Skeletal muscle satellite cell (primary cell): ENCODE data around the gene BCR.

Experiments
- H3K27me3 ChIP-seq: 2 replicates; pipeline ENCODE4 v1.7.0; 2013; ENCODE audit warnings: low read length; ENCODE audit not compliant: control insufficient read depth, insufficient read depth
- H3K36me3 ChIP-seq: 2 replicates; pipeline ENCODE4 v1.7.0; 2013; ENCODE audit warnings: mild to moderate bottlenecking, control low read depth, low read length; ENCODE audit not compliant: insufficient read depth
- H3K4me1 ChIP-seq: 2 replicates; pipeline ENCODE4 v1.7.0; 2013; ENCODE audit warnings: low read length; ENCODE audit not compliant: control insufficient read depth, insufficient read depth
- H3K4me2 ChIP-seq: 2 replicates; pipeline ENCODE4 v1.7.0; 2013; ENCODE audit warnings: mild to moderate bottlenecking, low read length
- H3K4me3 ChIP-seq: 2 replicates; pipeline ENCODE4 v1.7.0; 2013; ENCODE audit warnings: low read length
- H3K9ac ChIP-seq: 2 replicates; pipeline ENCODE4 v1.7.0; 2013; ENCODE audit warnings: mild to moderate bottlenecking, low read depth, low read length, moderate library complexity
- H3K9me3 ChIP-seq: replicated peaks from 2 replicates; pipeline ENCODE4 v1.7.0; 2013; ENCODE audit warnings: mild to moderate bottlenecking, control low read depth, low read length

BCR gene

GRCh38 chr22:23143119-23143518, 37.2 kb upstream of the BCR start:
- Histone ChIP-seq H3K27me3 (peaks cover under 1% of the 10 kb centered on the region), H3K4me1 (peaks cover 28% of the 10 kb centered on the region), H3K4me2 (no peak overlapping the region), H3K36me3 (no peaks in the 10 kb centered on the region), H3K9me3 (no peaks in the 10 kb centered on the region), H3K9ac (no peak overlapping the region), H3K4me3 (no peak overlapping the region)

- H3K4me2 ChIP-seq: peak overlapping the region; percentile 78
- peak overlapping the region; percentile 63 for H3K4me3 ChIP-seq
- H3K9me3 ChIP-seq: no peaks in the 10 kb centered on the region
- peaks cover 27% of the 10 kb centered on the region for H3K4me1 ChIP-seq
- peaks cover 3% of the 10 kb centered on the region for H3K27me3 ChIP-seq
- H3K9ac ChIP-seq: peak overlapping the region; percentile 10
- H3K36me3 ChIP-seq: no peaks in the 10 kb centered on the region
Measured at GRCh38 chr22:23144432-23144831, 35.9 kb upstream of the BCR start.

DNA sequence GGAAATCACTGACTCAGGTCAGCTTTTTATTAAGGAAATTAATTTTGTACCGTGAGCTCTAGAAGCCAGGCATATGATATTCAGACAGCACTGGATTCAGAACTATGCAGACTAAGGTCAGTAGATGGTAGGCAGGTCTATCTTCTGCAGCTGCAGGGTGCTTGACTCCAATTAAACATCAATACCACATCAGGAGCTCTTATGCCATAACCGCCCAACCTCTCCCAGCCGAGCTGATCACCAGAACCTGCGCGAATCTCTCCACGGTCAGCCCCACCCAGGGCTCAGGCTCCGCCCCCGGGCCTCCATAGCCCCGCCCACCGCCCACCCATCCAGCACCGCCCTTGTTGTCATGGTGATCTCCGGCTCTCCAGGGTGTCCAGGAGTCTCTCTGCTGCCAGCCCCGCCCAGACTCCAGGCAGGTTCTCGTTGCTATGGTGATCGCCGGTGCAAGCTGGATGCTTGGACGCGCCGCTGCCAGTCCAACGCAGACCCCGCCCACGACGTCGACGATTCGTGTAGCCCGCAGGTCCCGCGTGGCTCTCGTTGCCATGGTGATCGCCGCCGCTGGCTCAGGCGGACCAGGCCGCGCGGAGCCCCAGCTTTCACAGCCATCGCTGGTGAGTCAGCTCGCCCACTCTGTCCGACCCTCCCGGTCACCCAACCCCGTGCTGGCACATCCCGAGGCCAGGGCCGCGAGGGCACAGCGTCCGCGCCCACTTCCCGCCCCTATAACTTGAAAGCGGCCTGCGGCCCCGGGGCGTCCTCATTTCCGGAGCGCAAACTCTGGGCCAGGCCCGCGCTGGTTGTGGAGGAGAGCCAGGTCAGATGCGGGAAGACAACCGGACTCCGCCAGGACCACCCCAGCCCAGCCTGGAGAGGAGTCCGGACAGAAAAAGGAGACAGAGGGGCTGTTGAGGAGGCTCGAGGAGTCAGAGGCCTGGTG, 35.1 kb upstream of the BCR start, which contains the start of gene RAB36:
TSS of gene RAB36 (plus strand) at position 546 of the 946 bp plus-strand sequence. CDS start 1,140 bp downstream, outside the sequence.
- Histone ChIP-seq H3K36me3 (no peaks in the 10 kb centered on the region), H3K4me2 (peak within 1 kb of the TSS; percentile 78), H3K9ac (peak within 1 kb of the TSS; percentile 71), H3K4me3 (peak within 1 kb of the TSS; percentile 63), H3K27me3 (peaks cover 3% of the 10 kb centered on the region), H3K4me1 (peaks cover 27% of the 10 kb centered on the region), H3K9me3 (no peaks in the 10 kb centered on the region)

DNA sequence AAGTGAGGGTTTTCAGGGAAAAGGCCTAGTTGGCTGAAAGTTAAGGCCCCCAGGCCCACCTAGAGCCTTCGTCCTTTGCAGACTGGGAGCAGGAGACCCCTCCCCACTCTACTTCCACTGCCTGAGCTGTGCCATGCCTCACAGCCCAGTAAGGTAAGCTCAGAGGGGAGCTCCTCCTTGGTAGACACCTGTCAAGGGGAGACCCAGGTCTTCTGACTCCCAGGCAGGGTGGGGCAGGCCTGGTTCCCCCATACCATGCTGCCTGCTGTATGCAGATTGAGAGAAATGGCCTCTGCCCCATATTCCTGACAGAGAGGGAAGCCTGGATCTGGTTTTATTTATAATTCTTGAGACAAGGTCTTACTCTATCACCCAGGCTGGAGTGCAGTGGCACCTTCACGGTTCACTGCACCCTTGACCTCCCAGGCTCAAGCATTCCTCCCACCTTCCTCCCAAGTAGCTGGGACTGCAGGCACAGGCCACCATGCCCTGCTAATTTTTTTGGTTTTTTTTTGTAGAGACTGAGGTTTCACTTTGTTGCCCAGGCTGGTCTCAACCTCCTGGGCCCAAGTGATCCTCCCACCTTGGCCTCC, 34.3 kb upstream of the BCR start:
- no peaks in the 10 kb centered on the region for H3K9me3 ChIP-seq
- H3K27me3 ChIP-seq: peaks cover 3% of the 10 kb centered on the region
- peak overlapping the region; percentile 63 for H3K4me3 ChIP-seq
- H3K4me2 ChIP-seq: peak overlapping the region; percentile 78
- peak overlapping the region; percentile 71 for H3K9ac ChIP-seq
- H3K4me1 ChIP-seq: peaks cover 27% of the 10 kb centered on the region
- no peaks in the 10 kb centered on the region for H3K36me3 ChIP-seq

GRCh38 chr22:23146478-23147205, 33.7 kb upstream of the BCR start:
- Histone ChIP-seq H3K4me3 (no peak overlapping the region), H3K36me3 (no peaks in the 10 kb centered on the region), H3K27me3 (peaks cover 3% of the 10 kb centered on the region)

DNA sequence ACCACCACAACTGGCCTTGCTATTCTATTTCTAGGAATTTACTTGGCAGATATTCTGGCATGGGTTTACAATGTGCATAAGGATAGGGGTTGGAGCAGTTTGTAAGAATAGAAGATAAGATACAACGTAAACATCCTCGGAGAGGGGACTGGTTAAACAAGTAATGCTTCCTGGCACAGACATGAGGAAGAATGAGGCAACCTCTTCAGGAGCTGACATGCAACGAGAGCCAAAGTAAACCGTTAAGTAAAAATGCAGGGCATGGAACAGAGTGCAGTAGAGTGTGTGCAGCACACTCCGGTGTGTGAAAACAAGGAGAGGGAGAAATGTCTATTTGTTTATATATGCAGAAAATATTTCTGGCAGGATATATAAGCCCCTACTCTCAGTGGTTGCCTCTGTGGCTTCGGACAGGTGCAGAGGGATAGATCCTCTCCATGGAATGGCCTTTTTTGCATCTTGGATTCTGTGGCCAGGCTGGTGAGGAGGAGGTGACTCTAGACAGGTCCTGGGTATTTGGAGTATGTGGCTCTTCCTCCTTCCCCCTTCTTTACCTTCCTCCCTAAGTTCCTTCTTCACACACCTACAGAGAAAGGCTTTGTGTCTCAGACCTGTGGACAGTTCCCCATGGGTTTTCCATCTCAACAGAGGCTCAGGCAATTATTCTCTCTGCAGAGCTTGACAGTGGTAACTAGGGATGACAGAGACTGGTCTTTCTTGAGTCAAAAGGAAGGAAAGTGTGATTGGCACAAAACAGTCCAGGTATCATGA, 32.5 kb upstream of the BCR start:
- peak overlapping the region; percentile 45 for H3K4me2 ChIP-seq
- H3K9ac ChIP-seq: no peak overlapping the region
- peaks cover 30% of the 10 kb centered on the region for H3K4me1 ChIP-seq
- H3K36me3 ChIP-seq: no peaks in the 10 kb centered on the region
- H3K4me3 ChIP-seq: no peak overlapping the region
- peaks cover 3% of the 10 kb centered on the region for H3K27me3 ChIP-seq
- H3K9me3 ChIP-seq: no peaks in the 10 kb centered on the region

More at GRCh38 chr22:23146478-23147205, 33.7 kb upstream of the BCR start:
- H3K4me1 ChIP-seq: peaks cover 27% of the 10 kb centered on the region
- no peaks in the 10 kb centered on the region for H3K9me3 ChIP-seq
- H3K9ac ChIP-seq: no peak overlapping the region
- no peak overlapping the region for H3K4me2 ChIP-seq

DNA sequence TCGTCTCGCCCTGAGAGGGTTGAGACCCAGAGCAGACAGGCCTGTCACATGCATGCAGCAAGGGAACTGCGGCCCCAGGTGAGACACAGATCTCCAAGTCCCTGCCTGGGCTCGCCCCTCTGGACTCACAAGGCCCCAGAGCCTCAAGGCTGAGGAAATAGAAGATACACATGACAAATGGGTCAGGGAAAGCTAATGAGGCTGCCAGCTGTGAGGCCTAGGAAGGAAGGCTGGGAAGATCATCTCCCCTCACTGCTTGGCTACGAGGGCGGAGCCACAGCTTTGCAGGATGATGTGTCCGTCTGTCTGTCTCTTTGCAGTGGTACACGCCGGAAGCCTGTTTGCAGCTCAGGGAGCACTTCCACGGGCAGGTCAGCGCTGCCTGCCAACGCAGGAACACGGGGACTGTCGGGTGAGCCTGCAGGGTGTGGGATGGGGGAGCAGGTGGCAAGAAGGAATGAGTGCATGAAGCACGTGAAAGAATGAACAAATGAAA, 30.5 kb upstream of the BCR start:
- H3K4me1 ChIP-seq: peaks cover 28% of the 10 kb centered on the region
- peaks cover 3% of the 10 kb centered on the region for H3K27me3 ChIP-seq
- no peak overlapping the region for H3K4me2 ChIP-seq
- no peak overlapping the region for H3K4me3 ChIP-seq
- H3K9ac ChIP-seq: no peak overlapping the region
- H3K36me3 ChIP-seq: no peaks in the 10 kb centered on the region
- no peaks in the 10 kb centered on the region for H3K9me3 ChIP-seq

DNA sequence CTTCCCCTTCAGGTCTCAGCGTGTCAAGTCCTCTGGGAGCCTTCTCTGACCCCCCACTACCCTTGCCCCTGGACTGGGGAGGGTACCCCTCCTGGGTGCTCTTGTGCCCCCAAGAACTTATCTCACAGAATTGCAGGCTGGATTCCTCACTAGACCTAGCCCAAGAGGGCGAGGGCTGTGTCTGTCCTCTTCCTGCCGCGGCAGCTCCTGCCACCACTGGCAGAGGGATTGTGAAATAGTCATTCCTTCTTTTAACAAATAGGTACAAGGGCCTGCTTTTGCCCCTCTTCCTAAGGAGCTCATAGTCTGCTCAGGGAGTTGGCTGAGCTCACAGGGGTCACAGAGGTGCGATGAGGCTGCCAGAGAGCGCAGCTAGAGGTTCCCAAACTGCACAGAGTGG, 29.5 kb upstream of the BCR start:
- H3K27me3 ChIP-seq: peaks cover 3% of the 10 kb centered on the region
- H3K4me1 ChIP-seq: peaks cover 19% of the 10 kb centered on the region
- H3K36me3 ChIP-seq: no peaks in the 10 kb centered on the region
- no peaks in the 10 kb centered on the region for H3K9me3 ChIP-seq
- no peak overlapping the region for H3K9ac ChIP-seq
- no peak overlapping the region for H3K4me3 ChIP-seq
- no peak overlapping the region for H3K4me2 ChIP-seq

GRCh38 chr22:23151827-23152226, 28.5 kb upstream of the BCR start:
- H3K9me3 ChIP-seq: no peaks in the 10 kb centered on the region
- H3K9ac ChIP-seq: no peak overlapping the region

GRCh38 chr22:23152238-23153114, 27.8 kb upstream of the BCR start:
- Histone ChIP-seq H3K4me2 (no peak overlapping the region), H3K4me3 (no peak overlapping the region), H3K9ac (no peak overlapping the region), H3K27me3 (peaks cover 3% of the 10 kb centered on the region), H3K4me1 (peaks cover 8% of the 10 kb centered on the region), H3K9me3 (no peaks in the 10 kb centered on the region), H3K36me3 (no peaks in the 10 kb centered on the region)

More at GRCh38 chr22:23151827-23152226, 28.5 kb upstream of the BCR start:
- no peak overlapping the region for H3K4me2 ChIP-seq
- H3K4me1 ChIP-seq: peaks cover 15% of the 10 kb centered on the region
- peaks cover 3% of the 10 kb centered on the region for H3K27me3 ChIP-seq
- H3K36me3 ChIP-seq: no peaks in the 10 kb centered on the region
- H3K4me3 ChIP-seq: no peak overlapping the region
